Measurements from ENCODE around the gene LRRC46.

Gene LRRC46

DNA sequence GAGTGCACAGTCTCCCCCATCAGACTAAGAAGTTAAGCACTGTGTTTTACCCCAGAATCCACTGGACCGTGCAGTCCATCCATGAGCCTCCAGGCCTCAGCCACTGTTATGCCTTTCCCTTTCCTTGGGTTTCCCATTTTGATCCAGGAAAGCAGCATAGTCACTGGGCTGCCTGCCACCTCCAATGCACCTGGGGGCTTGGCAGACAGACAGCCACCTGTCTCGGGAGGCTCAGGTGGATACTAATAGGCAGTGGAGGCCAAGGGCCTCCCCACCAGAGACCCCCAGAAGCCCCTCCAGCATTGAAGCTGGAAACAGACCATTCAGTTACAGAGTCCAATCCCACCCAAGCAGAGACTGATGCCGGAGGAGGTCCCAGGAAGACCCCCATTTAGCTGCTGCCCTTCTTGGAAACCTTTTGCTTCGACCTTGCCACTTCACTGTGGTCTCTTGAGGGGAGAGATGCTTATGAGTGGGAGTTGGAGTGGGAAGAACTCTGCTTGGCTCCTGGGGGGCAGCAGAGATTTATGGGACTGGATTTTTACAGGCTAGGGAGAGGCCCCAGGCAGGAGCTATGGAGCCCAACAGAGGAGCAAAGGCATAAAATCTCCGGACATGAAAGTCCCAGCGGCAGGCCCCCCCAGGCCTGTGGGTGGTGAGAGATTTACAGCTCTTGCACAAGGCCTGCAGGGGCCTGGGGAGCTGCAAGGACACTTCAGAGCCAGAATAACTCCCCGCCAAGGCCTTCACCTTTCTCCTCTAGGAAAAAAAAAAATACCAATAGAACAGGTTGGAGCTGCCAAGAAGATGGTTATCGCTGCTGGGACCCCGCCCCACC lies 52.3 kb downstream of the LRRC46 start:
- no peak for DNase-seq (ENCODE audit: low read depth)
- no peak for TF ChIP-seq CTCF (IDR thresholded peaks at IDR 0.05; ENCODE audit: low read depth, low read length, missing control alignments)
- no peak overlapping the region for H3K4me3 ChIP-seq (ENCODE audit: low read depth, low read length)

DNA sequence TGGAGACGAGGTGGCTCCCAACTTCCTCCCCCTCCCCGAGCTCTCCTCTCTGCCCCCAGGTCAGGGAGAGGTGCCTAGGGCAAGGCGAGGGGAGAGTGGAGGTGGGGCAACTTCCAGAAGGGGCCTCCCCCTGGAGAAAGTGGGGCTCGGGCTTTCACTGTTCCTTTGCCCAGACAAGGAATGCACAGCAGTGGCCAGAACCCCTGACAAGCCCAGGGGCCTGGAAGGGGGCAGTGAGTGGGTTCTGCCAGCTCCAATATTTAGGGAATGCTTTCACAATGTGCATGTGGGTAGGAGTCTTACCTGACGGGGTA lies 52.9 kb downstream of the LRRC46 start:
- no peak for TF ChIP-seq CTCF (IDR thresholded peaks at IDR 0.05; ENCODE audit: low read depth, low read length, missing control alignments)
- no peak overlapping the region for H3K4me3 ChIP-seq (ENCODE audit: low read depth, low read length)
- no peak for DNase-seq (ENCODE audit: low read depth)

DNA sequence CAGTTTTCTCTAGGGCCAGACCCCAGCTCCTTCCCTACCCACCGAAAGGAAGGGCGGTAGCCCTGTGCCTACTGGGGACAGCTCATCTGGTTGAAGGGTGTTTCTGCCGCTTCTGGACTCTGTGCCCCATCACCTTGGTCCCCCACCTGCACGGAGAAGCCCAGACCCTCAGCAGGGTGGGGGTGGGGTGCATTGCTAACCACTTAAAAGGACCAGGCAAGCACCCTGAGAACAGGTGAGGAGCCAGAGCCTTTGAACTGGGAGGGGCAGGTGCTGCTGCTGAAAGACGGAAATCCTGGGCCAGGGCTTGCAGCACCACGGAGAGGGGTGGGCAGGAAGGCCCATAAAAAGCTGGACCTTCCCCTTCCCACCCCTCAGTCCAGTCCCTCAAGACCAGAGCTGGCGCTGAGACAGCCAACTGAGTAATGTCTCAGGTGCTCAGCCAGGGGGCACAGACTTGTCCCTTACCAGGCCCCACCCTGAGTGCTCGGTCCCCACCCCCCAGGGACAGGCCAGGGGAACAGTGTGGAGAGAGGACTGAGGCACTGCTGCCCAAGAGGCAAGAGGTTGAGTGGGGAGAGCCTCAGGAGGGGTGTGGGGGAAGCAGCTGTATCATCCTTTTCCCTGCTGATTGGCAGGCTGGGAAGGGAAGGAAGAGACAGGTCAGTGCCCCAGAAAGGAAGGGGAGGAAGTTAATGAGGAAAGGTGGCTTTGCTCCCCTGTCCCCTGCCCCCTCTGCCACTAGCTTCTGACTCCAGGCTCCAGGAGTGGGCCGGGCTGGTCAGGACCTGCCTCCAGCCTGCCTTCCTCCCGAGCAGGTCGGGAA lies 53.6 kb downstream of the LRRC46 start:
- H3K4me3 ChIP-seq (ENCODE audit: low read depth, low read length): no peak overlapping the region
- DNase-seq (ENCODE audit: low read depth): no peak
- no peak for TF ChIP-seq CTCF (IDR thresholded peaks at IDR 0.05; ENCODE audit: low read depth, low read length, missing control alignments)

All from GM12864 (cell line).